Heart right ventricle (tissue), 16 donors: ENCODE measurements around the gene C16orf89. TPM values are rescaled to one million over a fixed set of nuclear protein-coding genes. Genes with fewer than 3 reads are reported as not detected.

ENCODE experiments used
- ATAC-seq, 8 donors: fragments of 200-7000 bp; cut with Tn5 transposase; one replicate each; pipeline ENCODE4 v1.9.1; 2020; ENCODE audit warnings: mild to moderate bottlenecking in 8 of 8, moderate library complexity in 8 of 8, moderate number of reproducible peaks in 1 of 8
- DNase-seq, 2 donors: peaks; one replicate each; pipeline ENCODE4 v3.0.0-alpha.2; 2020
- H3K27ac ChIP-seq, 10 donors: fragments of 200-600 bp; sonication (generic) in 2 of 10; one replicate each; pipeline versions ENCODE4 v1.5.0 to v1.8.0; 2020 to 2022; ENCODE audit warnings: mild to moderate bottlenecking in 3 of 10
- H3K27me3 ChIP-seq, 7 donors: fragments of 200-600 bp; one replicate each; pipeline ENCODE4 v1.8.0; 2021 to 2022; ENCODE audit warnings: mild to moderate bottlenecking in 2 of 7
- H3K36me3 ChIP-seq, 9 donors: fragments of 200-600 bp; sonication (generic) in 1 of 9; one replicate each; pipeline versions ENCODE4 v1.5.0 to v1.8.0; 2020 to 2022; ENCODE audit warnings: mild to moderate bottlenecking in 2 of 9
- H3K4me1 ChIP-seq, 9 donors: fragments of 200-600 bp; sonication (generic) in 1 of 9; one replicate each; pipeline versions ENCODE4 v1.5.0 to v1.8.0; 2020 to 2022; ENCODE audit warnings: mild to moderate bottlenecking in 4 of 9
- H3K4me3 ChIP-seq, 10 donors: fragments of 200-600 bp; sonication (generic) in 2 of 10; one replicate each; pipeline versions ENCODE4 v1.5.0 to v1.8.0; 2020 to 2022; ENCODE audit warnings: mild to moderate bottlenecking in 7 of 10, moderate library complexity in 2 of 10
- H3K9me3 ChIP-seq, 11 donors: fragments of 200-600 bp in 10 of 11; sonication (generic) in 2 of 11; one replicate each; pipeline versions ENCODE4 v1.5.0 to v1.8.0; 2013 to 2022; ENCODE audit warnings: mild to moderate bottlenecking in 2 of 11, control low read depth in 1 of 11, moderate library complexity in 1 of 11
- CTCF ChIP-seq, 9 donors: fragments of 200-600 bp; sonication (generic) in 2 of 9; IDR thresholded peaks; one replicate each; pipeline versions ENCODE4 v1.5.0 to v1.8.0; 2021 to 2022; ENCODE audit warnings: antibody characterized with exemption in 9 of 9, mild to moderate bottlenecking in 5 of 9, moderate library complexity in 1 of 9
- WGBS, 2 donors: extraction: QIAGEN DNeasy Blood & Tissue Kit; methylation state at CpG; one replicate each; pipeline ENCODE4 v1.1.7; 2013; ENCODE audit warnings: inconsistent platforms in 1 of 2; 5-methylcytosine and 5-hydroxymethylcytosine counted together
- intact Hi-C, 10 donors: fragments of 100-400 bp; cut with DNase I; formaldehyde crosslinking; loops; one replicate each; pipeline versions ENCODE4 v1.11.1 to v1.14.2; 2022
- polyA plus RNA-seq, 2 donors: library from polyadenylated mRNA; stranded (reverse); fragments of 200-250 nt; gene quantifications; one replicate each; pipeline ENCODE4 v1.2.3, GENCODE V29; 2013
- total RNA-seq, 10 donors: library from RNA; stranded (reverse); fragmentation: NEBNext Ultra II Directional in 3 of 10; extraction: Animal tissue kit (Norgen Biotek cat#: 25700) in 3 of 10; gene quantifications; one replicate each; pipeline versions ENCODE4 v1.2.1 to v1.2.4, GENCODE V29; 2021 to 2023
- donor health status: Arrhythmogenic right ventricular cardiomyopathy.
- donor health status: ischemic (EF 13 %, LVEDD 7.1; RV severe dilation, severe dysfunction).
- donor health status: healthy with polysubstance abuse.
- donor health status: DM: no; HTN: yes; CAD: no.
- donor health status: DM: no; HTN: no; CAD: no.
- donor health status: ischemic (EF 25% LVEDD 6.9; RV normal size, moderate dysfunction).
- donor health status: ischemic (EF 25% LVEDD 5.7; RV mildly dilated, moderate dysfunction).
- donor health status: healthy.
- donor health status: DM: yes; HTN: yes; CAD: no.
- donor health status: Ischemic cardiomyopathy.
- donor health status: ischemic (EF 35%, LVEDD 5.7; RV mildly dilated, moderate dysfunction).
- donor health status: nonischemic (EF 11% LVEDD 7.7; RV severe dilation, severe dysfunction).
- donor health status: DM: yes; HTN: yes; CAD: no.
- donor health status: PGD.
- donor health status: ischemic (EF 29% LVEDD 5.4; RV normal size, mild dysfunction).
- donor health status: nonischemic (EF 23%, LVEDD 6.1; RV moderate dilation, normal function).

Gene C16orf89
- total and polyA plus RNA-seq, 12 donors: 0.28 to 44.9 (median 5.0) TPM

GRCh38 chr16:5001986-5002385 lies 63.8 kb downstream of the C16orf89 start:
- Histone ChIP-seq H3K27me3 (no peaks in the 10 kb centered on the region), H3K36me3 (no peaks in the 10 kb centered on the region), H3K4me1 (peaks cover 0 to 23% (median 4%) of the 10 kb centered on the region in 9 donors), H3K4me3 (no peak overlapping the region), H3K9me3 (no peaks in the 10 kb centered on the region), H3K27ac (peak overlapping the region in 2 of 10 donors; percentile 74 to 86)
- ATAC-seq (no peak), DNase-seq (no peak)
- TF ChIP-seq CTCF (IDR thresholded peaks at IDR 0.05): no peak
- 64 to 68% methylated on average over 6 of the region's 6 CpGs for WGBS, 2 donors
- intact Hi-C loops: no loop called here

- ATAC-seq (peak in 1 of 8 donors; percentile 23), DNase-seq (no peak)
- WGBS, 2 donors: 63 to 67% methylated on average over 7 of the region's 7 CpGs
- H3K27me3 ChIP-seq: no peaks in the 10 kb centered on the region
- no peaks in the 10 kb centered on the region for H3K36me3 ChIP-seq
- intact Hi-C loops: no loop called here
- peaks cover 0 to 23% (median 4%) of the 10 kb centered on the region in 9 donors for H3K4me1 ChIP-seq
- H3K4me3 ChIP-seq: no peak overlapping the region
- TF ChIP-seq CTCF (IDR thresholded peaks at IDR 0.05): no peak
- H3K27ac ChIP-seq: peak overlapping the region in 1 of 10 donors; percentile 74
- H3K9me3 ChIP-seq: no peaks in the 10 kb centered on the region
These were observed 64.2 kb downstream of the C16orf89 start for GRCh38 chr16:5001571-5001970.

GRCh38 chr16:5000573-5001001 lies 65.2 kb downstream of the C16orf89 start:
- Histone ChIP-seq H3K4me3 (no peak overlapping the region), H3K4me1 (peaks cover 0 to 23% (median 4%) of the 10 kb centered on the region in 9 donors), H3K36me3 (no peaks in the 10 kb centered on the region), H3K27me3 (no peaks in the 10 kb centered on the region), H3K27ac (no peak overlapping the region), H3K9me3 (no peaks in the 10 kb centered on the region)
- DNase-seq: no peak
- ATAC-seq: no peak
- WGBS, 2 donors: 87 to 88% methylated on average over 19 of the region's 19 CpGs
- intact Hi-C loops: no loop called here
- TF ChIP-seq CTCF (IDR thresholded peaks at IDR 0.05): no peak

GRCh38 chr16:4994719-4995434 lies 70.9 kb downstream of the C16orf89 start:
- Histone ChIP-seq H3K9me3 (no peaks in the 10 kb centered on the region), H3K36me3 (no peaks in the 10 kb centered on the region), H3K27ac (no peak overlapping the region), H3K4me1 (no peaks in the 10 kb centered on the region), H3K27me3 (peaks cover 0 to 23% (median 11%) of the 10 kb centered on the region in 7 donors), H3K4me3 (no peak overlapping the region)
- WGBS, 2 donors: 63 to 76% methylated on average over 18 of the region's 18 CpGs
- no peak for DNase-seq
- intact Hi-C loops: no loop called here
- no peak for TF ChIP-seq CTCF (IDR thresholded peaks at IDR 0.05)
- ATAC-seq: no peak

Other genes starting within 250 kb of the C16orf89 start
- 100 to 1,000 TPM in 1 of 10 donors, 10 to 100 TPM in 9; 70.9 to 105 (median 75.1) TPM for gene GLYR1, start 218.7 kb downstream of the C16orf89 start, total RNA-seq
- 10 to 100 TPM; 36.5 to 56.3 TPM for gene GLYR1, start 218.7 kb downstream of the C16orf89 start, polyA plus RNA-seq
- gene UBN1, start 218.5 kb downstream of the C16orf89 start, total RNA-seq: 10 to 100 TPM; 28.1 to 56.9 (median 31.1) TPM
- 10 to 100 TPM; 11.3 to 16.5 TPM for gene UBN1, start 218.5 kb downstream of the C16orf89 start, polyA plus RNA-seq
- gene PPL, start 128.8 kb downstream of the C16orf89 start, total RNA-seq: 10 to 100 TPM in 2 of 10 donors, 1 to 10 TPM in 8; 5.5 to 19.3 (median 7.7) TPM
- gene PPL, start 128.8 kb downstream of the C16orf89 start, polyA plus RNA-seq: 1 to 10 TPM; 4.9 to 6.4 TPM
- gene SEC14L5, start 107.6 kb downstream of the C16orf89 start, total RNA-seq: 10 to 100 TPM in 6 of 10 donors, 1 to 10 TPM in 4; 4.7 to 28.4 (median 12.9) TPM
- gene SEC14L5, start 107.6 kb downstream of the C16orf89 start, polyA plus RNA-seq: 1 to 10 TPM in 1 of 2 donors, under 1 TPM in 1; 0.04 to 4.1 TPM
- gene NAGPA, start 32.0 kb downstream of the C16orf89 start, total RNA-seq: 10 to 100 TPM in 1 of 10 donors, 1 to 10 TPM in 9; 4.7 to 11.0 (median 6.1) TPM
- gene NAGPA, start 32.0 kb downstream of the C16orf89 start, polyA plus RNA-seq: 1 to 10 TPM; 7.3 to 7.5 TPM
- 10 to 100 TPM in 2 of 10 donors, 1 to 10 TPM in 8; 4.9 to 13.7 (median 7.9) TPM for gene ALG1, start 5.9 kb upstream of the C16orf89 start, total RNA-seq
- gene ALG1, start 5.9 kb upstream of the C16orf89 start, polyA plus RNA-seq: 10 to 100 TPM in 1 of 2 donors, 1 to 10 TPM in 1; 8.6 to 12.2 TPM
- 10 to 100 TPM in 1 of 10 donors, 1 to 10 TPM in 9; 3.9 to 10.3 (median 6.3) TPM for gene EEF2KMT, start 31.8 kb upstream of the C16orf89 start, total RNA-seq
- gene EEF2KMT, start 31.8 kb upstream of the C16orf89 start, polyA plus RNA-seq: 1 to 10 TPM; 2.6 to 9.2 TPM